WTC11 (cell line): ENCODE results near the gene YBX3. TPM values are rescaled to one million over a fixed set of nuclear protein-coding genes. Genes with fewer than 3 reads are reported as not detected.
A peak's percentile ranks its signal among the peaks of the same experiment; 100 is the strongest.

ENCODE experiments used
- CREM ChIP-seq: sonication (generic); formaldehyde crosslinking; IDR thresholded peaks from 2 replicates; pipeline ENCODE4 v1.8.1; 2022; ENCODE audit warnings: mild to moderate bottlenecking, missing genetic modification reagents, moderate library complexity
- FOXP1 ChIP-seq: sonication (generic); formaldehyde crosslinking; IDR thresholded peaks from 2 replicates; pipeline ENCODE4 v1.8.0; 2022; ENCODE audit warnings: missing genetic modification reagents, mild to moderate bottlenecking, moderate library complexity, borderline replicate concordance
- GABPB1 ChIP-seq: sonication (generic); formaldehyde crosslinking; IDR thresholded peaks from 2 replicates; pipeline ENCODE4 v1.8.1; 2023; ENCODE audit warnings: mild to moderate bottlenecking, missing genetic modification reagents
- GRHL2 ChIP-seq: fragments of 250-450 bp; sonication (Bioruptor Pico); IDR thresholded peaks from 2 replicates; pipeline ENCODE4 v1.8.0; 2022; ENCODE audit warnings: mild to moderate bottlenecking, moderate library complexity; ENCODE audit not compliant: insufficient replicate concordance, severe bottlenecking
- GTF2I ChIP-seq: fragments of 250-450 bp; sonication (Bioruptor Pico); conservative IDR thresholded peaks from 2 replicates; pipeline ENCODE4 v1.4.0; 2021; ENCODE audit warnings: mild to moderate bottlenecking
- PRRX2 ChIP-seq: fragments of 250-450 bp; sonication (Bioruptor Pico); IDR thresholded peaks from 2 replicates; pipeline ENCODE4 v1.8.0; 2021; ENCODE audit warnings: mild to moderate bottlenecking
- SP1 ChIP-seq: sonication (generic); formaldehyde crosslinking; conservative IDR thresholded peaks from 2 replicates; pipeline ENCODE4 v1.8.1; 2022; ENCODE audit warnings: missing genetic modification reagents
- TP53 ChIP-seq: sonication (generic); formaldehyde crosslinking; IDR thresholded peaks from 2 replicates; pipeline ENCODE4 v1.8.1; 2023; ENCODE audit warnings: mild to moderate bottlenecking, missing genetic modification reagents
- ZBTB21 ChIP-seq: sonication (generic); formaldehyde crosslinking; IDR thresholded peaks from 2 replicates; pipeline ENCODE4 v1.8.1; 2023; ENCODE audit warnings: mild to moderate bottlenecking, missing genetic modification reagents, borderline replicate concordance
- ZNF219 ChIP-seq: sonication (generic); formaldehyde crosslinking; IDR thresholded peaks from 2 replicates; pipeline ENCODE4 v1.8.0; 2023; ENCODE audit warnings: missing genetic modification reagents, mild to moderate bottlenecking, borderline replicate concordance
- ZNF416 ChIP-seq: fragments of 250-450 bp; sonication (Bioruptor Pico); IDR thresholded peaks from 2 replicates; pipeline ENCODE4 v1.9.0; 2021; ENCODE audit warnings: mild to moderate bottlenecking, inconsistent platforms
- total RNA-seq: library from RNA; stranded (reverse); gene quantifications from 3 replicates; pipeline ENCODE4 v1.2.3, GENCODE V29; 2021
- TF ChIP-seq, protein P1 (sequence below): sonication (generic); formaldehyde crosslinking; IDR thresholded peaks from 2 replicates; pipeline ENCODE4 v1.8.1; 2023; ENCODE audit warnings: mild to moderate bottlenecking, missing genetic modification reagents, moderate library complexity
- TF ChIP-seq, protein P2 (sequence below): fragments of 250-450 bp; sonication (Bioruptor Pico); IDR thresholded peaks from 2 replicates; pipeline ENCODE4 v1.9.0; 2021; ENCODE audit warnings: mild to moderate bottlenecking
- TF ChIP-seq, protein P3 (sequence below): sonication (generic); formaldehyde crosslinking; IDR thresholded peaks from 2 replicates; pipeline ENCODE4 v1.8.0; 2022; ENCODE audit warnings: mild to moderate bottlenecking, missing genetic modification reagents
- TF ChIP-seq, protein P4 (sequence below): sonication (generic); formaldehyde crosslinking; IDR thresholded peaks from 2 replicates; pipeline ENCODE4 v1.8.0; 2022; ENCODE audit warnings: missing genetic modification reagents
- TF ChIP-seq, protein P5 (sequence below): sonication (generic); formaldehyde crosslinking; IDR thresholded peaks from 2 replicates; pipeline ENCODE4 v1.8.1; 2023; ENCODE audit warnings: mild to moderate bottlenecking, moderate library complexity, missing genetic modification reagents
- TF ChIP-seq, protein P6 (sequence below): fragments of 250-450 bp; sonication (Bioruptor Pico); IDR thresholded peaks from 2 replicates; pipeline ENCODE4 v2.1.2; 2022; ENCODE audit warnings: mild to moderate bottlenecking, moderate library complexity
- TF ChIP-seq, protein P7 (sequence below): sonication (generic); formaldehyde crosslinking; IDR thresholded peaks from 2 replicates; pipeline ENCODE4 v1.8.1; 2023; ENCODE audit warnings: mild to moderate bottlenecking, missing genetic modification reagents, borderline replicate concordance
- TF ChIP-seq, protein P8 (sequence below): sonication (generic); formaldehyde crosslinking; conservative IDR thresholded peaks from 2 replicates; pipeline ENCODE4 v1.8.1; 2022; ENCODE audit warnings: mild to moderate bottlenecking, missing genetic modification reagents

YBX3 gene
- total RNA-seq, 1 experiment from 2014 or later, result 396 TPM

DNA sequence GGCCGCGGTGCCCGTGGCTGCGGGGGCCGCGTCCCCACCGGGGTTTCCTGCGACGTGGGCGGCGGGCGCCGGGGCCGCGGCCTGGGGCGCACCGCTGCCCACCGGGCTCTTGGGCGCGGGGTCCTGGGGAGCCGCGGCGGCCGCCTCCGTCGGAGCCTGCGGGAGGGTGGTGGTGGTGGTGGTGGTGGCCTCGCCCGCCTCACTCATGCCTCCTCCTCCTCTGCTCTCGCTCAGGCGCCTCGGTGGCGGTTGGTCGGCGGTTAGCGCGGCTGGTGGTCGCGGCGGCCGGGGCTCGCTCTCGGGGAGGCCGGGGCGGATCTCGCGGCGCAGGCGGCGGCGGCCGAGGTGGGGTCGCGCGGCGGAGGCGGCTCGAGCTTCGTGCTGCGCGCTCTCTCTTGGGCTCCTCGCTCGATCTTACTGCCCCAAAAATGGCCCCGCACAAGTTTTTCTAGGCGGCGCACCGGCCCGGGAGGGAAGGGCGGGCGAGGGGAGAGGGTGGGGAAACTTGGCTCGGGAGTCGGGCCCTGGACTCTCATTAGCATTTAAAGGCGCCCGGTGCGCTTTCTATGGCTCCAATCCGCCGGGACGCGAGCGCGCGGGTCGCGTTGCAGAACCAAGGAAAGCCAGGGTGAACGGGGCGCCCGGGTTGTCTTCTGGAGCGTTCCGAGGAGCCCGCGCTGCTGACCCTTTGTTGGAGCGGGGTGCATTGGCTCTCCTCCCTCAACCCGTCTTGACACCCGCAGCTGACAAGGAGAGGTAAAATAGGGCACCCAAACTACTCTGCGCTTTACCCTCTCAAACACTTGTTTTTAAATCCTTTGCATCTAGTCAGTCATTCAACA lies at the start of gene YBX3 (continued):
- no peak for TF ChIP-seq ZNF219
- TF ChIP-seq, protein P1, sequence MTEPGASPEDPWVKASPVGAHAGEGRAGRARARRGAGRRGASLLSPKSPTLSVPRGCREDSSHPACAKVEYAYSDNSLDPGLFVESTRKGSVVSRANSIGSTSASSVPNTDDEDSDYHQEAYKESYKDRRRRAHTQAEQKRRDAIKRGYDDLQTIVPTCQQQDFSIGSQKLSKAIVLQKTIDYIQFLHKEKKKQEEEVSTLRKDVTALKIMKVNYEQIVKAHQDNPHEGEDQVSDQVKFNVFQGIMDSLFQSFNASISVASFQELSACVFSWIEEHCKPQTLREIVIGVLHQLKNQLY (CRISPR knock-in tag), result no peak
- TF ChIP-seq, protein P2, sequence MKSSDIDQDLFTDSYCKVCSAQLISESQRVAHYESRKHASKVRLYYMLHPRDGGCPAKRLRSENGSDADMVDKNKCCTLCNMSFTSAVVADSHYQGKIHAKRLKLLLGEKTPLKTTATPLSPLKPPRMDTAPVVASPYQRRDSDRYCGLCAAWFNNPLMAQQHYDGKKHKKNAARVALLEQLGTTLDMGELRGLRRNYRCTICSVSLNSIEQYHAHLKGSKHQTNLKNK (CRISPR knock-in tag), result no peak
- TF ChIP-seq TP53 (CRISPR knock-in tag), result 0 out of 2 replicates have a peak, but pooled peaks have one; percentile 68
- 0 out of 2 replicates have a peak, but pooled peaks have one; percentile 24 for TF ChIP-seq CREM (CRISPR knock-in tag)
- TF ChIP-seq, protein P3, sequence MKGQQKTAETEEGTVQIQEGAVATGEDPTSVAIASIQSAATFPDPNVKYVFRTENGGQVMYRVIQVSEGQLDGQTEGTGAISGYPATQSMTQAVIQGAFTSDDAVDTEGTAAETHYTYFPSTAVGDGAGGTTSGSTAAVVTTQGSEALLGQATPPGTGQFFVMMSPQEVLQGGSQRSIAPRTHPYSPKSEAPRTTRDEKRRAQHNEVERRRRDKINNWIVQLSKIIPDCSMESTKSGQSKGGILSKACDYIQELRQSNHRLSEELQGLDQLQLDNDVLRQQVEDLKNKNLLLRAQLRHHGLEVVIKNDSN (CRISPR knock-in tag), result no peak
- no peak for TF ChIP-seq GRHL2 (CRISPR knock-in tag)
- TF ChIP-seq GTF2I (CRISPR knock-in tag), result no peak
- TF ChIP-seq, protein P4, sequence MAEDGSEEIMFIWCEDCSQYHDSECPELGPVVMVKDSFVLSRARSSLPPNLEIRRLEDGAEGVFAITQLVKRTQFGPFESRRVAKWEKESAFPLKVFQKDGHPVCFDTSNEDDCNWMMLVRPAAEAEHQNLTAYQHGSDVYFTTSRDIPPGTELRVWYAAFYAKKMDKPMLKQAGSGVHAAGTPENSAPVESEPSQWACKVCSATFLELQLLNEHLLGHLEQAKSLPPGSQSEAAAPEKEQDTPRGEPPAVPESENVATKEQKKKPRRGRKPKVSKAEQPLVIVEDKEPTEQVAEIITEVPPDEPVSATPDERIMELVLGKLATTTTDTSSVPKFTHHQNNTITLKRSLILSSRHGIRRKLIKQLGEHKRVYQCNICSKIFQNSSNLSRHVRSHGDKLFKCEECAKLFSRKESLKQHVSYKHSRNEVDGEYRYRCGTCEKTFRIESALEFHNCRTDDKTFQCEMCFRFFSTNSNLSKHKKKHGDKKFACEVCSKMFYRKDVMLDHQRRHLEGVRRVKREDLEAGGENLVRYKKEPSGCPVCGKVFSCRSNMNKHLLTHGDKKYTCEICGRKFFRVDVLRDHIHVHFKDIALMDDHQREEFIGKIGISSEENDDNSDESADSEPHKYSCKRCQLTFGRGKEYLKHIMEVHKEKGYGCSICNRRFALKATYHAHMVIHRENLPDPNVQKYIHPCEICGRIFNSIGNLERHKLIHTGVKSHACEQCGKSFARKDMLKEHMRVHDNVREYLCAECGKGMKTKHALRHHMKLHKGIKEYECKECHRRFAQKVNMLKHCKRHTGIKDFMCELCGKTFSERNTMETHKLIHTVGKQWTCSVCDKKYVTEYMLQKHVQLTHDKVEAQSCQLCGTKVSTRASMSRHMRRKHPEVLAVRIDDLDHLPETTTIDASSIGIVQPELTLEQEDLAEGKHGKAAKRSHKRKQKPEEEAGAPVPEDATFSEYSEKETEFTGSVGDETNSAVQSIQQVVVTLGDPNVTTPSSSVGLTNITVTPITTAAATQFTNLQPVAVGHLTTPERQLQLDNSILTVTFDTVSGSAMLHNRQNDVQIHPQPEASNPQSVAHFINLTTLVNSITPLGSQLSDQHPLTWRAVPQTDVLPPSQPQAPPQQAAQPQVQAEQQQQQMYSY (CRISPR knock-in tag), result peak; percentile 75
- TF ChIP-seq ZNF416 (CRISPR knock-in tag), result no peak
- TF ChIP-seq FOXP1 (CRISPR knock-in tag), result no peak
- 0 out of 2 replicates have a peak, but pooled peaks have one; percentile 20 for TF ChIP-seq SP1 (CRISPR knock-in tag)
- TF ChIP-seq, protein P5, sequence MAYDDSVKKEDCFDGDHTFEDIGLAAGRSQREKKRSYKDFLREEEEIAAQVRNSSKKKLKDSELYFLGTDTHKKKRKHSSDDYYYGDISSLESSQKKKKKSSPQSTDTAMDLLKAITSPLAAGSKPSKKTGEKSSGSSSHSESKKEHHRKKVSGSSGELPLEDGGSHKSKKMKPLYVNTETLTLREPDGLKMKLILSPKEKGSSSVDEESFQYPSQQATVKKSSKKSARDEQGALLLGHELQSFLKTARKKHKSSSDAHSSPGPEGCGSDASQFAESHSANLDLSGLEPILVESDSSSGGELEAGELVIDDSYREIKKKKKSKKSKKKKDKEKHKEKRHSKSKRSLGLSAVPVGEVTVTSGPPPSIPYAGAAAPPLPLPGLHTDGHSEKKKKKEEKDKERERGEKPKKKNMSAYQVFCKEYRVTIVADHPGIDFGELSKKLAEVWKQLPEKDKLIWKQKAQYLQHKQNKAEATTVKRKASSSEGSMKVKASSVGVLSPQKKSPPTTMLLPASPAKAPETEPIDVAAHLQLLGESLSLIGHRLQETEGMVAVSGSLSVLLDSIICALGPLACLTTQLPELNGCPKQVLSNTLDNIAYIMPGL, result peak; percentile 17; the same call in 1 of the 2 replicates
- TF ChIP-seq GABPB1, result no peak
- no peak for TF ChIP-seq ZBTB21
- TF ChIP-seq, protein P6, sequence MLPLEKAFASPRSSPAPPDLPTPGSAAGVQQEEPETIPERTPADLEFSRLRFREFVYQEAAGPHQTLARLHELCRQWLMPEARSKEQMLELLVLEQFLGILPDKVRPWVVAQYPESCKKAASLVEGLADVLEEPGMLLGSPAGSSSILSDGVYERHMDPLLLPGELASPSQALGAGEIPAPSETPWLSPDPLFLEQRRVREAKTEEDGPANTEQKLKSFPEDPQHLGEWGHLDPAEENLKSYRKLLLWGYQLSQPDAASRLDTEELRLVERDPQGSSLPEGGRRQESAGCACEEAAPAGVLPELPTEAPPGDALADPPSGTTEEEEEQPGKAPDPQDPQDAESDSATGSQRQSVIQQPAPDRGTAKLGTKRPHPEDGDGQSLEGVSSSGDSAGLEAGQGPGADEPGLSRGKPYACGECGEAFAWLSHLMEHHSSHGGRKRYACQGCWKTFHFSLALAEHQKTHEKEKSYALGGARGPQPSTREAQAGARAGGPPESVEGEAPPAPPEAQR (CRISPR knock-in tag), result no peak
- TF ChIP-seq PRRX2, result no peak
- TF ChIP-seq, protein P7, sequence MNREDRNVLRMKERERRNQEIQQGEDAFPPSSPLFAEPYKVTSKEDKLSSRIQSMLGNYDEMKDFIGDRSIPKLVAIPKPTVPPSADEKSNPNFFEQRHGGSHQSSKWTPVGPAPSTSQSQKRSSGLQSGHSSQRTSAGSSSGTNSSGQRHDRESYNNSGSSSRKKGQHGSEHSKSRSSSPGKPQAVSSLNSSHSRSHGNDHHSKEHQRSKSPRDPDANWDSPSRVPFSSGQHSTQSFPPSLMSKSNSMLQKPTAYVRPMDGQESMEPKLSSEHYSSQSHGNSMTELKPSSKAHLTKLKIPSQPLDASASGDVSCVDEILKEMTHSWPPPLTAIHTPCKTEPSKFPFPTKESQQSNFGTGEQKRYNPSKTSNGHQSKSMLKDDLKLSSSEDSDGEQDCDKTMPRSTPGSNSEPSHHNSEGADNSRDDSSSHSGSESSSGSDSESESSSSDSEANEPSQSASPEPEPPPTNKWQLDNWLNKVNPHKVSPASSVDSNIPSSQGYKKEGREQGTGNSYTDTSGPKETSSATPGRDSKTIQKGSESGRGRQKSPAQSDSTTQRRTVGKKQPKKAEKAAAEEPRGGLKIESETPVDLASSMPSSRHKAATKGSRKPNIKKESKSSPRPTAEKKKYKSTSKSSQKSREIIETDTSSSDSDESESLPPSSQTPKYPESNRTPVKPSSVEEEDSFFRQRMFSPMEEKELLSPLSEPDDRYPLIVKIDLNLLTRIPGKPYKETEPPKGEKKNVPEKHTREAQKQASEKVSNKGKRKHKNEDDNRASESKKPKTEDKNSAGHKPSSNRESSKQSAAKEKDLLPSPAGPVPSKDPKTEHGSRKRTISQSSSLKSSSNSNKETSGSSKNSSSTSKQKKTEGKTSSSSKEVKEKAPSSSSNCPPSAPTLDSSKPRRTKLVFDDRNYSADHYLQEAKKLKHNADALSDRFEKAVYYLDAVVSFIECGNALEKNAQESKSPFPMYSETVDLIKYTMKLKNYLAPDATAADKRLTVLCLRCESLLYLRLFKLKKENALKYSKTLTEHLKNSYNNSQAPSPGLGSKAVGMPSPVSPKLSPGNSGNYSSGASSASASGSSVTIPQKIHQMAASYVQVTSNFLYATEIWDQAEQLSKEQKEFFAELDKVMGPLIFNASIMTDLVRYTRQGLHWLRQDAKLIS, result no peak
- TF ChIP-seq, protein P8, sequence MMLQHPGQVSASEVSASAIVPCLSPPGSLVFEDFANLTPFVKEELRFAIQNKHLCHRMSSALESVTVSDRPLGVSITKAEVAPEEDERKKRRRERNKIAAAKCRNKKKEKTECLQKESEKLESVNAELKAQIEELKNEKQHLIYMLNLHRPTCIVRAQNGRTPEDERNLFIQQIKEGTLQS (CRISPR knock-in tag), result no peak
